Measurements from ENCODE around the gene USP10.

DNA sequence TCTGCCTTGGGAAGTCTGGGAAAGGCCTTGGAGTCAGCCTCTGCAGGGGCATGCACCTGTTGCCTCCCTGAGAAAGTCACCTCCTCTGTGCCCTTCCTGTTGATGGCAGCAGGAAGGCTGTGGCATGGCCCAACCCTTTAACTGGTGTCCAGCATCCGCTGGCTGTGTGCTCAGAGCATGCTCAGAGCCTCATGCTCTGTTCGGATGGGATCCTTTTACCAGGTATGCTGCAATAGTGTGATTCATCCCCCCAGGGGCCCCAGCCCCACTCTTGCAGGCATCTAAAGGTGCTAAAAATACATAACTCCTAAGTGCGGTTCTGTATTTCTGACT is 26.6 kb upstream of the USP10 start:
- TF ChIP-seq, protein P1, sequence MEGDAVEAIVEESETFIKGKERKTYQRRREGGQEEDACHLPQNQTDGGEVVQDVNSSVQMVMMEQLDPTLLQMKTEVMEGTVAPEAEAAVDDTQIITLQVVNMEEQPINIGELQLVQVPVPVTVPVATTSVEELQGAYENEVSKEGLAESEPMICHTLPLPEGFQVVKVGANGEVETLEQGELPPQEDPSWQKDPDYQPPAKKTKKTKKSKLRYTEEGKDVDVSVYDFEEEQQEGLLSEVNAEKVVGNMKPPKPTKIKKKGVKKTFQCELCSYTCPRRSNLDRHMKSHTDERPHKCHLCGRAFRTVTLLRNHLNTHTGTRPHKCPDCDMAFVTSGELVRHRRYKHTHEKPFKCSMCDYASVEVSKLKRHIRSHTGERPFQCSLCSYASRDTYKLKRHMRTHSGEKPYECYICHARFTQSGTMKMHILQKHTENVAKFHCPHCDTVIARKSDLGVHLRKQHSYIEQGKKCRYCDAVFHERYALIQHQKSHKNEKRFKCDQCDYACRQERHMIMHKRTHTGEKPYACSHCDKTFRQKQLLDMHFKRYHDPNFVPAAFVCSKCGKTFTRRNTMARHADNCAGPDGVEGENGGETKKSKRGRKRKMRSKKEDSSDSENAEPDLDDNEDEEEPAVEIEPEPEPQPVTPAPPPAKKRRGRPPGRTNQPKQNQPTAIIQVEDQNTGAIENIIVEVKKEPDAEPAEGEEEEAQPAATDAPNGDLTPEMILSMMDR (IDR thresholded peaks at IDR 0.05), result no peak
- TF ChIP-seq EZH2 (IDR thresholded peaks at IDR 0.05; ENCODE audit: borderline replicate concordance, insufficient read depth, low read depth, low read length, poor library complexity, severe bottlenecking), result no peak

All from B cell (primary cell).